Activated effector memory CD4-positive, alpha-beta T cell treated with anti-CD3 and anti-CD28 coated beads, Interleukin-2, amount 50 U/mL, for 16 hours (primary cell): ENCODE results near the gene TRAT1.
"Not testable (repeated sequence)": the region's sequence is repeated elsewhere in the genome, so short reads cannot be mapped to it uniquely, and the experiment has no call there.

Experiments
- DNase-seq: peaks from one replicate; pipeline ENCODE4 v3.0.0-alpha.2; 2020

Gene TRAT1

GRCh38 chr3:108822123-108822897, at the start of gene TRAT1:
Gene TRAT1, plus strand, starts transcription at chr3:108822786. Its CDS starts 142 bp downstream, at chr3:108822928.
- no peak for DNase-seq

- DNase-seq, result no peak
Measured at GRCh38 chr3:108775649-108776048, 46.9 kb upstream of the TRAT1 start.

- DNase-seq, result no peak
Measured at GRCh38 chr3:108779496-108779895, 43.1 kb upstream of the TRAT1 start.

- peak; percentile 68 for DNase-seq
Measured at GRCh38 chr3:108780235-108780634, 42.4 kb upstream of the TRAT1 start.

GRCh38 chr3:108791473-108791872, 31.1 kb upstream of the TRAT1 start:
- no peak for DNase-seq

GRCh38 chr3:108804437-108804836, 18.1 kb upstream of the TRAT1 start:
- no peak for DNase-seq

- DNase-seq, result no peak
Measured at GRCh38 chr3:108804966-108805365, 17.6 kb upstream of the TRAT1 start.

GRCh38 chr3:108806316-108806715, 16.3 kb upstream of the TRAT1 start:
- DNase-seq, result no peak

- DNase-seq, result peak; percentile 79
Measured at GRCh38 chr3:108818404-108818803, 4.2 kb upstream of the TRAT1 start.

- no peak for DNase-seq
Measured at GRCh38 chr3:108820586-108820985, 2.0 kb upstream of the TRAT1 start.

- no peak for DNase-seq
Measured at GRCh38 chr3:108823227-108823626, 641 bp downstream of the TRAT1 start.

- DNase-seq, result not testable (repeated sequence)
Measured at GRCh38 chr3:108823803-108824202, 1.2 kb downstream of the TRAT1 start.

- no peak for DNase-seq
Measured at GRCh38 chr3:108826309-108827187, 4.0 kb downstream of the TRAT1 start.

- no peak for DNase-seq
Measured at GRCh38 chr3:108830381-108830780, 7.8 kb downstream of the TRAT1 start.

- no peak for DNase-seq
Measured at GRCh38 chr3:108830991-108831614, 8.5 kb downstream of the TRAT1 start.

- DNase-seq, result no peak
Measured at GRCh38 chr3:108833611-108834010, 11.0 kb downstream of the TRAT1 start.

- no peak for DNase-seq
Measured at GRCh38 chr3:108834551-108834950, 12.0 kb downstream of the TRAT1 start.

GRCh38 chr3:108835101-108835500, 12.5 kb downstream of the TRAT1 start:
- no peak for DNase-seq

- DNase-seq, result peak; percentile 78
Measured at GRCh38 chr3:108838436-108838835, 15.8 kb downstream of the TRAT1 start.

- no peak for DNase-seq
Measured at GRCh38 chr3:108845709-108846293, 23.2 kb downstream of the TRAT1 start.

GRCh38 chr3:108847187-108847586, 24.6 kb downstream of the TRAT1 start:
- no peak for DNase-seq

- no peak for DNase-seq
Measured at GRCh38 chr3:108849075-108849474, 26.5 kb downstream of the TRAT1 start.

GRCh38 chr3:108861401-108861800, 38.8 kb downstream of the TRAT1 start:
- DNase-seq, result no peak
